ENCODE data around the gene TSHZ2.
"Not testable (repeated sequence)": the region's sequence is repeated elsewhere in the genome, so short reads cannot be mapped to it uniquely, and the experiment has no call there.

The TSHZ2 gene

DNA sequence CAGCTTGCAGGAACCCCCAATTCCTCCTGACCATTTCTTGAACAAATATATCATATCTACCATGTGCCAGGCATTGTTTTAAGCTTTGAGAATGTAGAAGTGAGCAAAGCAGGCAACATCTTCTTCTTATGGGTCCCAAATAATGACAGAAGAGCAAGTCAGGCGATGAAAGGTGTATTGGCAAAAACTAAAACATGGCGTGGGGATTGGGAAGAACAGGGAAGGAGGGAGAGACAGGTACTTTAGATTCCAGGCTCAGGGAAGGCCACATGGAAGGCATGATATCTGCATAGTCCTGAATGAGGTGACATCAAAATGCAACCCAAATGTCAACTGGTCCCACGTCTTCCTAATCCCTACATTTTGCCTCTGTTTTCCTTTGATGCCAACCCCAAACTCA, 434.4 kb downstream of the TSHZ2 start:
- no peak for DNase-seq

DNA sequence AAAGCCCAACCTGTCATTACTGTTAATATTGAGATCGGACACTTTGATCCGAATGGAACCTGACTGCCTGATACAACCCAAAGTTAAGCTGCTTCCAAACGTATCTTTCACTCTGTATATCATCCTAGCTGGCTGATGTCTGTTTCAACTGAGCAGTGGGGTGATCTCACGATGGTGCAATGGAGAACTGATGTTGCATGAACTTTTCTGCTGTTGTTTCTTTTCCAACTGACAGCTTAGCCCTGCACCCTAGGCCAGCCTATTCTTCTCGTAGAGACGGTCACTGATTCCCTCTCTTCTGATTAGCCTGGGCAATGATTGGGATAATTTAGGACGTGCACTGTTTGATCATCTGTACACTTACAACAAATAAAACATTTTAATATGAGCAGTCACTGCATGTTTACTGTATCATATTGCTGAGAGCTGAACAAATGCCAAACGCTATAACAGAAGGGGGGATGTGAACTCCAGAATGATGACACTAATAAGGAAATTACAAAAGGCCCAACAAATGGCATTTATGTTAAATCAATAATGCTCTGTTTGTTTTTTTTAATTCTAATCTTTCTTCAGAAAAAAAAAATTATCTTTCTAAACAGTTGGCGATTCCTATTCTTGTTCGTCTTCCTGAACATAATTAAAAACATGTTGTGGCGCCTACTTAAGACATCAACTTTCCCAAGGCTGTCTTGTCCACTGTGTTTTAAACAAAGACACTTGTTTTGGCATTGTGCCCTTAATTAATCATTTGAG, 436.7 kb downstream of the TSHZ2 start:
- no peak for DNase-seq

- DNase-seq: no peak
These were observed 437.2 kb downstream of the TSHZ2 start for GRCh38 chr20:53409447-53409717.

- DNase-seq: no peak
These were observed 439.0 kb downstream of the TSHZ2 start for GRCh38 chr20:53411129-53411528.

DNA sequence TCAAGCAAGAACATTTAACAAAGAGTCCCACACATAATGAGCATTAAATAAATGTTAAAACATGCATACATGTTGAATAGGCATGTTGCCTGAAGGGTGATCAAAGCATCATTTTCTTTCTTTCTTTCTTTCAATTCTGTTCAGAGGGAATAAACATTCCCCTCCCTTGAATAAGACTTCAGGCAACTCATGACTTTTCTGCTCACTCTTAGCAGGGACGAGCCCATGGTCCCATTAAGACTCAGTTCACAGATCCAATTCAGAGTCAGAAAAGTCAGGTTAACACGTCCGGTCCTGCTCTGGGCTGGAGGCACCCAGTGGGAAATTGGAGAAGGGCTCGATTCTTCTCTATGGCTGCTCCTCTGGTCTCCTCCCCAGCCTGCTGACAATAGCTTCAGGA, 439.7 kb downstream of the TSHZ2 start:
- DNase-seq: no peak

GRCh38 chr20:53412577-53413185, 440.5 kb downstream of the TSHZ2 start:
- DNase-seq: no peak

- no peak for DNase-seq
These were observed 441.1 kb downstream of the TSHZ2 start for GRCh38 chr20:53413186-53413631.

- not testable (repeated sequence) for DNase-seq
These were observed 441.7 kb downstream of the TSHZ2 start for GRCh38 chr20:53413845-53414244.

DNA sequence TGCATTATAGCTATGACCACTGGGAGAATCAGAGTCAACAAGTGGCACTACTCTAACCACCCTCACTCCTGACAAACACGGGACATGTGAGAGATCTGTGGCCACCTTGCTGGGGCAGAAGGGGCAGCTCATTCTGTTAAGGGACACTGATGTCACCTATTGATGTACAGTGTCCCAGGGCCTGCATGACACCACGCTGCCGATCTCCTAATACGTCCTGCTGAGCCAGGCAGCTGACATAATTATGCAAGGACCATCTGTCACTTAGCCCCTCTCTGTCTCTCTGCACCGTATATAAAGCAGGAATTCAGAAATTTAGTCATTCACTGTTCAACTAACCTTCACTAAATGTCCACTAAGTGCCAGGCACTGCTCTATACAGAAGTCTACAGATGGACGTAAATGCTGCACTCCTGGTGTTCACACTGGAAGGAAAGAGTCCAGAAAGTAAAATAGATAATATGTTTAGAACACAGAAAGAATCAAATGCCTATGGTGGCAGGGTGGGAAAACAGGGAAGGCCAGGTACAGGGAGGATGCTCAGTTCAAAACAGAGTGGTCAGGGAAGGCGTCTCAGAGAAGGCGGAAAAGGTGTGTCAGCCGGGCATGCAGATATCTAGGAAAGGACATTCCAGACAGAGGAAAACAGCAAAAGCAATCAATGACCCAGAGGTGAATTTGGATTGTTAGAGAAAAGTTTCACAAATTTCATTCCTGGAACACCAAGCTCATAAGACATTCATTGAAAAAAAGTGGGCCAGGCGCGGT, 447.7 kb downstream of the TSHZ2 start:
- no peak for DNase-seq

GRCh38 chr20:53421343-53421742, 449.2 kb downstream of the TSHZ2 start:
- no peak for DNase-seq

- DNase-seq: no peak
These were observed 449.9 kb downstream of the TSHZ2 start for GRCh38 chr20:53422039-53422438.

GRCh38 chr20:53423587-53424146, 451.5 kb downstream of the TSHZ2 start:
- no peak for DNase-seq

DNA sequence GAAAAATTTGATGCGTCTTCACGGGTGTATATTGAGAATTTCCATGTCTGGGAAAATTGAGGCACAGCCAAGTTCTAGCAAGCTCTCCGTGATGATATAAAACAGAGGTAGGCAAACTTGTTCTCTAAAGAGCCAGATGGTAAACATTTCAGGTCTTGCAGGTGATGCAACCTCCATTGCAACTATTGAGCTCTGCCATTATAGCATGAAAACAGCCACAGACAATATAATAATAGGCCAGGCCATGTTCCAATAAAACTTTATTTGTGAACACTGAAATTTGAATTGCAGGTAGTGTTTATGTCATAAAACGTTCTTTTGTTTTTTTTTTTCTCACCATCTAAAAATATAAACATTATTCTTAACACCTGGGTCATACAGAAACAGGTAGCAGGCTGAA, 453.3 kb downstream of the TSHZ2 start:
- DNase-seq: no peak

DNA sequence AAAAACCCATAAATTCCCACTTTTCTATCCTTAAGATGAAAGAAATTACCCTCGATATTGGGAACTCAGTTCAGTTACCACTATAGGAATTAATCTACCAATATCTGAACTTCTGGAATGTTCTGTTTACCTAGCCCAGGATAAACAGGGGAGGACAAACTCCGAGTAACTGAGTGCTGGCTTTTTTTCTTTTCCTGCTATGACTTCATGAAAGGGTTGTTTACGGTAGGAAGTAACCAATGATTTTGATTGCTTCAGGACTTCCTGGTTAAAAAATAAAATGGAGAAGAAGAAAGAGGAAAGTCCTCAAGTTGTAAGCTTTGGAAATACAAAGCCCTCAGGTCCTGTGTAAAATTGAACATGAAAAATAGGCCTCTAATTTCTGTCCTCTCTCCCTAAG, 453.8 kb downstream of the TSHZ2 start:
- DNase-seq: no peak

DNA sequence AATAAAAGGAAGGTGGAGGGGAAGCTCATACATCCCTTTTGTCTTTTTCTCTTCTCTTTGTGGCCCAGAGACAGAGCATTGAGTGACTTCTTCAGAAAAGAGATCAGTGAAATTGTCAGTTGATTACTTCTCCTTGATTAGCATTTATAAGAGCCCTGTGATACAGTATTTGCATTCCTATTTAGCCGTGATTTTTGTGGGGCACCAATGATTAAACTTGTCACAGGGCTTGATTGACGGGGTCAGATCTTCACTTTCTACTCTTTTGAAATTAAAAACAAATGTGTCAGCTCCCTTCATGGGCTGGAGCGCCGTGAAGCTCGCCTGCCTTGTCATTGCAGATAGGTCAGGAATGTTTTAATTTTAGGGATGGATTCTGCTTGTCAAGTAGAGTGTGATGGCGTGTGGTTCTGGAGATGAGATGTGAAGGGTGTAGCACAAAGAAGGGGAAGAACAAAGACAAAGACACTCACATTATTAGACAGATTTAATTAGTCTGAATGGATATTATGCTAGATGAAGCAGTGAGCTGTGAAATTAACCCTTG, 454.7 kb downstream of the TSHZ2 start:
- DNase-seq: no peak

- DNase-seq: no peak
These were observed 455.8 kb downstream of the TSHZ2 start for GRCh38 chr20:53427951-53428350.

- DNase-seq: no peak
These were observed 456.4 kb downstream of the TSHZ2 start for GRCh38 chr20:53428588-53428987.

DNA sequence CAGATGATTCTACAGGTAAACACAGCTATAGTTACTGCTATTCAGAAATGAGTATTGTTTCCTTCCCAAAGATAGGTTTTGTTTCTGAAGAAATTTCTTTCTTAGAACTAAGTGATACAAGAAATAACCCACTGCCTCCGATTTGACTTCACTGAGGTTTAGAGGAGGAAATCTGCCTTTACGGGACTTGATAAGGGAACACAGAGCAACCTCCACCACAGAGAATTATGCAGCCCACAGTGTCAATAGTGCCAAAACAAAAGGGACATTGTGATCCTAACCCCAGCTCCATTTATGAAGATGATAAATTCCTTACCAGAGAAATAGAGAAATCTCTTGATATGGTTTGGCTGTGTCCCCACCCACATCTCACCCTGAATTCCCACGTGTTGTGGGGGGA, 456.8 kb downstream of the TSHZ2 start:
- DNase-seq: no peak

DNA sequence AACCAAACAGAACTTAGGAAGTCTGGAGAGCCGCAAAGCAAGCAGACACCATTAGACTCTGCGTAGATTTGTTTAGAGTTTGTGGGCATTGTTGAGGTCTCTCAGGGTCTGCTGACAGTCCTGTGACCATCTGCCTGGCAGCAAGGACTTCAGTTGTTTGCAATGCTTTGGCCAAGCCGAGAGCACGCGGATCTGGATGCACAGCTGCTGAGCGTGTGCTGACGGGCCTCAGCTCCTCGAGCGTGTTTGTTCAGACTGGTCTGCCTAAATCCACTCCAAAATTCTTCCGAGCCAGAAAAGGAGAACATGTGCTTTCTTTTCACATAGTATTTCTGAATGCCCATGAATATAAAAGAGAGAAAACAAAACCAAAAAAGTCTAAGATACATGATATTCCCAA, 462.5 kb downstream of the TSHZ2 start:
- DNase-seq: peak in 1 of 56 donors; percentile 0

DNA sequence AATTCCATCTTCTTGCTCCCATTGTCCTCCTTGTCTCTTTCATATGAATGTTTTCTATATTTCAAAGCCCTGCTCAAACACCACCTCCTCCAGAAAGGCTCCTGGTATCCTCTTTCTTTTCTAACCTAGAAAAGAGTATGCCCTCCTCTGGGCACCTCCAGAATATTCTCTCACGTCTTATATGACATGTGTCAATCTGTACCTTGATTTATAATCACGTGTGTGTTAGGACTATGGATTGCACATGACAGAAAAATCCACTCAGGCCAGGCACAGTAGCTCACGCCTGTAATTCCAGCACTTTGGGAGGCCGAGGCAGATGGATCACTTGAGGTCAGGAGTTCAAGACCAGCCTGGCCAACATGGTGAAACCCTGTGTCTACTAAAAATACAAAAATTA, 464.8 kb downstream of the TSHZ2 start:
- not testable (repeated sequence) for DNase-seq

- no peak for DNase-seq
These were observed 466.2 kb downstream of the TSHZ2 start for GRCh38 chr20:53438368-53438767.

DNA sequence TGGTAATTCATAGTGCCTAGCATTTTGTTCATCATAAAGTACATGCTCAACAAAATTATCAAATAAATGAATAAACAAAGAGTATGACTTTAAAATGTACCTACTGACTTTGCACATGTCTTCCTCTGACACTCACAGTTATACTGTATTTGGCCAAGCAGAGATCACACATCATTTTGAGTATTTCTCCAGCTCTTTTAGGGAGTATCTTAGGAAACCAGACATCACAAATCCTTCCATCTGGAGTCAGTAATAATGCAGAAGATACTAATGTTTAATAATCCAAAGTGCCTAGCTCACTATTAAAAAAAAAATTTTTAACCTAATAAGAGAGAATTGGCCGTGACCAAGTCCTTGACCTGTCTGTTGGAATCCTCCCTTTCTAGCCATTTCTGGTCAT, 466.9 kb downstream of the TSHZ2 start:
- DNase-seq: no peak
